GM18858 (cell line): Measurements from ENCODE around the gene MS4A1.
"Not testable (repeated sequence)": the region's sequence is repeated elsewhere in the genome, so short reads cannot be mapped to it uniquely, and the experiment has no call there.

Source experiments
- ATAC-seq: cut with Tn5 transposase; IDR thresholded peaks from one replicate; pipeline ENCODE4 v1.9.1; 2021; ENCODE audit not compliant: unreplicated experiment

The MS4A1 gene

DNA sequence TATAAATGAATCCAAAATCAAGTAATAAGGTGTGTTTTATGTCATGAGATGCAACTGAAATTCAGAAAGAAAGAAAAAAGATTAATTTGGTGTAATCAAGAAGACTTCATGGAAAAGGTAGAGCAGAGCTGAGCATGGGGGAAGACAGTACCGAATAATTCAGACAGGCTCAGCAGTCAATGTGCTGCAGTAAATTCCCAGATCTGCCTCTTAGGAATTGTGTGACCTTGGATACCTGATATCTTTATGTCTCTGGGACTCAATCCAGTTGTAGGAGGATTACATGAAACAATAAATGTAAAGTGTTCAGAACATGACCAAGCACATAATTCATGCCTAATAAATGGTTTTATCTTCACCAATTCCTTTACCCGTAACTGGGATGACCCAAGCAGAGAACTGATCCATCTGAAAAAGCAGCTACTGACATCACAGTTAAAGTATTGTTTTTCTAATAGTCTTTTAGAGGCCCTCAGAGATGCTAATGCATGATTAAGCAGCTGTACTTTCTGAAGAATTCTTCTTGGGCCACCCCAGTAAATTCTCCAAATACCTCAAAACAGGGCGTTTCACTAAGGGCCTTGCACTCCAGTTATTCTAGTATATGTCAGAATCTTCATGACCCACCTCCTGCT is 44.7 kb downstream of the MS4A1 start:
- no peak for ATAC-seq

DNA sequence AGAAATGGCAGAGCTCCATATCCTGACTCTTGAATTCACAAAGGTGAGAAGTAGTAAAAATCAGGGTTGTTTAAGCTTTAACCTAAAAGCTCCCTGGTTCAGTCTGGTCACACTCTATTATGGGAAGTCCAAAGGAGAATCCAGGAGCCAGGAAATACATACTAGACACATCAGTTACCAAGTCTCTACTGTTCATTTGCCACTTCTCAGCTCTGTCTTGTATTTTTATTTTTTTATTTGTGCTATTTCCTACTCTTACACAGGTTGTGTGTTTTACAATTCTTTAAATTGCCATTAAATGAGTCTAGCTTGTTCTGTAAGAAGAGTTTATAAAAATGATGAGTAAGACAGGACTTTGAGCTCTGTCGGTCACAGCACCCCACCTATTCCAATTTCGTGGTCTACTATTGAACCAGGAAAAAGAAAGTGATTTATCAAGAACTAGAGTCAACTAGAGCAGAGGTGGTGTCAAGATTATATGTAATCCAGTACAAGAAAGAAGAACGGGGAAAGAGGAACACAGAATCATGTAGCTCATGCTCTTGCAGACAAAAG is 46.7 kb downstream of the MS4A1 start:
- ATAC-seq = no peak

DNA sequence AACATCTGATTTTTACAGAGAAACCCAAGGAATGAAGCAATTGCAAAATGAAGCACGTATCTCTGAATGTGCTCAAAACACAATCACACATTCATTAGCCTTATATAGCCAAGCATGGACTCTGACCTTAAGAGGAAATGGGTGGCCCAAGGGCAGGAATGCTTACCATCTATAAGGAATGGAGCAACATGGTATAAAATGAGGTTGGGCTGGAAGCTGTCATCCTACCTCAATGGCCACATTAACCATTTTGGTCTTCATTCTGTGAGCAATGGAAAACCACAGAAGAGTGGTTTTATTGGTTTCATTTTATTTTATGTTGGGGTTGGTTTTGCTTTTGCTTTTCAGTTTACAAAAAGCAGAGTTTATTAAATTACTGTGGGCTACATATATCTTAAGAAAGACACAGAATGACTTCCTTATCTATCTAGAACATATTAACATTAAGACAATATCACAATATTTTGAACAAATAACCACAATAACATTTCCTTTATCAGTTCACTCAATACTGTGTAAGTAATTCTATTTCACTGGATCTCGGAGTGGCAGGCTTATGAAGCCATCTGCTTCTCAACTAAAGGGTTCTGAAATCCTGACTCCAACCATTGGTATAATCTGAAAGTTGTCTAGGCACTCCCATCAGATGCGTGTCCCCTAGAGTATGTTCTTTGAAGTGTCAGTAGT is 48.7 kb downstream of the MS4A1 start:
- no peak for ATAC-seq

DNA sequence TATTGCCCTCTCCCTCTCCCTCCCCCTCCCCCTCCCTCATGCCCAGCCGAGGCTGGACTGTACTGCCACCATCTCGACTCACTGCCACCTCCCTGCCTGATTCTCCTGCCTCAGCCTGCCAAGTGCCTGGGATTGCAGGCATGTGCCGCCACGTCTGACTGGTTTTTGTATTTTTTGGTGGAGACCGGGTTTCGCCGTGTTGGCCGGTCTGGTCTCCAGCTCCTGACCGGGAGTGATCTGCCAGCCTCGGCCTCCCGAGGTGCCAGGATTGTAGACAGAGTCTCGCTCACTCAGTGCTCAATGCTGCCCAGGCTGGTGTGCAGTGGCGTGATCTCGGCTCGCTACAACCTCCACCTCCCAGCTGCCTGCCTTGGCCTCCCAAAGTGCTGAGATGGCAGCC is 54.0 kb downstream of the MS4A1 start:
- not testable (repeated sequence) for ATAC-seq

DNA sequence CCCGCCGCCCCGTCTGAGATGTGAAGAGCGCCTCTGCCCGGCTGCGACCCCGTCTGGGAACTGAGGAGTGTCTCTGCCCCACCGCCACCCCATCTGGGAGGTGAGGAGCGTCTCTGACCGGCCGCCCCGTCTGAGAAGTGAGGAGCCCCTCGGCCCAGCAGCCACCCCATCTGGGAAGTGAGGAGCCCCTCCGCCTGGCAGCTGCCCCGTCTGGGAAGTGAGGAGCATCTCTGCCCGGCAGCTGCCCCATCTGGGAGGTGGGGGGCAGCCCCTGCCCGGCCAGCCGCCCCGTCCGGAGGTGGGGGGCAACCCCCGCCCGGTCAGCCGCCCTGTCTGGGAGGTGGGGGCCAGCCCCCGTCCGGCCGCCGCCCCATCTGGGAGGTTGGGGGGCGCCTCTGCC is 54.6 kb downstream of the MS4A1 start:
- ATAC-seq = not testable (repeated sequence)

DNA sequence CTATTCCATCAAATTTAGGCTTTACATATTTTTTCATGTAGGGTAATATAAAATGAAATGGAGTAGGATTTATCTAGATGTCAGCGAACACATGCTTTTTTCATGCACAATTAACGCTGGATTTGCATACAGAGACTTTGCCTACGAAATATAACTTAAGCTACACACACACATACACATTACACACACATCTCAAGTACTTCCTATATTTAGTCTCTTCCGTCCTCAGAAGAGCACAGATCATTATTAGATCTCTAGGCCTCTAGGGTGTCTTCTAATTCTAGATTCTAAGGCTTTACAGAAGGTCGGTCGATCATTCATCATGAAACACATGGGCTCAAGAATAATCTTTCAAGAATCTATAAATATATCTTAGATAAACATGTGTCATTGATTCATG is 55.7 kb downstream of the MS4A1 start:
- no peak for ATAC-seq

DNA sequence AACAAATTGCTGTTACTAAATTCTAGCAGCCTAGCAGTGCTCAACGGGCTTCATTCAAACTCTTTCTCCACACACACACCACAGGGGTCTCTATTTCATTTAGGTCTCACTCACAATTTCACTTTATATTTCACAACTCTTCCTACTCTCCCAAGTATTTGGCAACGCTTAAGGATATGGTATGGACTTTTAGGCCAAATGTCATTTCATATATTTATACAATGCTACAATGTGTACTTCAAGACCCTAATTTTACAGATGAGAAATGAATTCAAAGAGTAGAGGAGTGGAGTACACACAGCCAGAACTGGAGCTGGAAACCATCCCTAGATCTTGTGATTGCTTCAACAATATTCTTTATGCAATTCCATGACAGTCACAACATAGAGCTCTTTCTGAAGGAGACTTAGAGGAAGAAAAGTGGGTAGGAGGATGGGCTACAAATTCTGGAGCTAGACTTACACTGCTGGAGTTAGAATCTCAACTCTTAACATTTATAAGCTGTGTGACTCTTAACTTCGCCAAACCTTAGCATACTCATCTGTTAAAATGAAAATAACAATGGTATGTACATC is 57.1 kb downstream of the MS4A1 start:
- ATAC-seq = no peak

DNA sequence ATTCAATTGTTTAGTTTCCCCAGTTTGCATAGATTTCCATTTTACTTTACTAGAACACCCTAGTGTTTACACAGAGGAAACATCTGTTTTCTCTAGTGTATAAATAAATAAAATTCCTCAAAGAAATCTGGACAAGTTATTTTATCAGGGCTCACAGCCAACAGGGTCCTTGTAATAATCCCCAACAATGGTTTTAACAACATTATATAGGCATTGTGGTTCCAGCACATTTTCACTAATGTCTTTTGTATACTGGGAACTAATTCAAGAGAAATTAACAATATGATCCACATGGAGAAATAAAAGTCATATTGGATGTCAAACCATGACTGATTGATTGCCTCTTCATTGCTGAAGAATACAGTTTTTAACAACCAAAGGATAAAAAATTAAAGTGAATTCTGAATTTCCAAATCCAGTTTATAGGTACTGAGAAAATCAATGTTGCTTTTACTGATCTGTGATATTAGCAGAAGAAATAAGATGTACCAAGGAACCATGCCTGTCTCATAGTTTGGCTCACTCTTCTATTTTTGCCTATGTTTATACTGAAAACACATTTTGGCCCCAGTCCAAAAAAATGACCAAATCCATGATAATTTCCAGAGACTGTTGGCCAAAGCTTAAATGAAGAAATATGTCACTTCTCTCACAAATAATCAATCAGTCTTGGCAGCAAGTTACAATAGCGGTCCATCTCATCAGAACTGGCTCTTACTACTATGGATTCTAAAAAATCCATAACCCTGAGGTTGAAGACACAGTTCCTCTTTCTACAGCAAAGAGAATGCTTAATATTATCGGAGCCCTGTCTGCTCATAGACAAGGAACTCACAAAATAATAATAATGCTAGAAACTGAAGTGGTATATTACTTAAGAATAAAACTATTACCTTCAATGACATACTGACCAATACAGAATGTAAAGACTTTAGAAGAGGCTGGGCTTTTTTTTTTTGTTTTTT is 58.1 kb downstream of the MS4A1 start:
- no peak for ATAC-seq

DNA sequence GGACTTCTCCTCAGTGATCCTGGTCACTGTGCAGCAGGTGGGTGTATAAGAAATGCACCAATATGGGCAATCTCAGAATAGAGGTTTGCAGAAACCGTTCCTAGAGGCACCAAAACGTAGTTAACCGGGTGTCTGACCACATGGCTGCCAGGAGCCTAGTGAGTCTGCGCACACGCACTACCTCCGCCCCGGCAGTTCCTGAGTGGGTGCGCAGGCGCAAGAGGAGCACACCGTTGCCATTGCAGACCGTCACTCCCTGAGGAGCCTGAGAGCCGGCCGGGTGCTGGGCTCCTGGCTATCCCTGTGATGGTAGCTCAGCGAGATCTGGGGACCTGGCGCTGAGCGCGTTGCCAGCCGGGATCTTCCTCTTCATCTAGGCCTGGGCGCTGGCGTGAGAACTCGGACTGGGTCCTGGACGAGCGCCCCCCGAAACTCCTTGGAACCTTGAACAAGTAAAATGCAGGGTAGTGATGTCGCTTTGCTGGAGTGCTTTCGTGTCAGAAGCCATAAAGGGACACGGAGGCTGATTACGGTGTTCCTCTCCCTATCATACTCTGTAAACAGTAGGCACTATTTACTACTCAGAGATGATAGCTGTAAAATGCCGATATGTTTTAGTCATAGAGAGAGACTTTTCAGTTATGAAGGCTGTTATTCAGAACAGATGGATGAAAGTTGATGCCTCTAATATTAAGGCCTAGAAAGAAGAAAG is 59.7 kb downstream of the MS4A1 start, which contains the start of gene MS4A13:
Gene MS4A13 (plus strand): TSS at position 249 of the 712 bp plus-strand sequence. CDS start 2,692 bp downstream, outside the sequence.
- ATAC-seq = no peak
